LHCN-M2 (cell line): ENCODE results near the gene TRHDE. TPM values are rescaled to one million over a fixed set of nuclear protein-coding genes. Genes with fewer than 3 reads are reported as not detected.

ENCODE experiments used
- DNase-seq: peaks from one replicate; pipeline ENCODE4 v3.0.0-alpha.2; 2012; ENCODE audit warnings: low read depth
- polyA plus RNA-seq: library from polyadenylated mRNA; unstranded; fragments of >200 nt; gene quantifications from one replicate; pipeline ENCODE4 v1.2.1, GENCODE V29; 2012; ENCODE audit warnings: missing spikeins
- total RNA-seq: library from RNA; depleted of rRNA; stranded (reverse); fragments of >200 nt; gene quantifications from 2 replicates; pipeline ENCODE4 v1.2.3, GENCODE V29; 2014; rRNA removed

The TRHDE gene
- total RNA-seq = not detected in 2 replicates
- not detected for polyA plus RNA-seq

DNA sequence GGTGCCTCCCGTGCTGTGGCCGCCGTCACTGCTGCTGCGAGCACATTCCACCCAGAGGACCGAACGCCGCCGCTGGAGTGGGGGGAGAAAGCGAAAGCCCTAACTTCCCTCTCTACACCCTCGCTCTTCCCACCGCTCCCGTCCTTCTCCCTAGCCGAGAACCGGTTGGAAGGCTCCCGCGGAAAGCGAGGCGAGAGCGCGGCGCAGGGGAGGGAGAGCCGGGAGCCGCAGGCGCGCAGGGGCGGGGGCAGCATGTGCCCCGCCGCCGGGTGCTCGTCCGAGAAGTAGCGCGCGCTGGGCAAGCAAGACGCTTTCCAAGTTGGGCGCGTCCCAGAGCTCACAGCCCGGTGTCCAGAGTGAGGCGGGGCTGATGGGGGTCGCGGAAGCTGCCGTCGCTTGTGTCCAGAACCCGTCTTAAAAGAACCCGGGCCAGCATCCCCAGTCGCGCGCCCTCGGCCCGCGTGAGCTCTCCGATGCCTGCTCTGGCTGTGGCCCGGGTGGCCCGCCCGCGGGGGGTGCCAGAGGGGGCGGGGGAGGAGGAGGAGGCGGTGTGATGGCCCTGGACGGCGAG lies at the start of gene TRHDE:
Gene TRHDE, plus strand, starts transcription at position 280 of the 571 bp plus-strand sequence. Its CDS starts 274 bp downstream, at position 554.
- DNase-seq = no peak

DNA sequence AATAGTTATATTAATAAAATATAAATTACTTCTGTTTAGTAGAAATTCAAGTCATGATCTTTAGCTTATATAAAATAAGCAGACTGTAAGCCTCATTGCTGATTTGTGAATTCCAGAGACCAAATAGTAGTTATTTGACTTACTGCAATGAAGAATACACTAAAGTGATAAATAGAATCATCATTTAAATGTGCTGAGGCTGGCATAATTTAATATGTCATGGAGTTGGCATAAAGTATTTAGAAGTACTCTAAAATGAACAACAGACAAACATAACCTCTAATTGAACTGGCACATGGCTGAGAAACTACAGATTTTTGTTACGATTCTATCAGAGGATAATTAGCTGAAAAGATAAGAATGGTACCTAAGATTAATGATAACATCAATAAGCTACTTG lies 45.7 kb upstream of the TRHDE start:
- DNase-seq = no peak

DNA sequence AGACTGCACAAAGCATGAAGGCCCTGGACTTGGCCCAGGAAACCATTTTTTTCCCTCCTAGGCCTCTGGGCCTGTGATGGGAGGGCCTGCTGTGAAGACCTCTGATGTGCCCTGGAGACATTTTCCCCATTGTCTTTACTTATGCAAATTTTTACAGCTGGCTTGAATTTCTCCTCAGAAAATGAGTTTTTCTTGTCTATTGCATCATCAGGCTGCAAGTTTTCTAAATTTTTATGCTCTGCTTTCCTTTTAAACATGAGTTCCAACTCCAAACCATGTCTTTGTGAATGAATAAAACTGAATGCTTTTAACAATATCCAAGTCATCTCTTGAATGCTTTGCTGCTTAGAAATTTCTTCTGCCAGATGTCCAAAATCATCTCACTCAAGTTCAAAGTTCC lies 43.7 kb upstream of the TRHDE start:
- DNase-seq = no peak

- DNase-seq = no peak
These were observed 41.6 kb upstream of the TRHDE start for GRCh38 chr12:72230589-72230988.

DNA sequence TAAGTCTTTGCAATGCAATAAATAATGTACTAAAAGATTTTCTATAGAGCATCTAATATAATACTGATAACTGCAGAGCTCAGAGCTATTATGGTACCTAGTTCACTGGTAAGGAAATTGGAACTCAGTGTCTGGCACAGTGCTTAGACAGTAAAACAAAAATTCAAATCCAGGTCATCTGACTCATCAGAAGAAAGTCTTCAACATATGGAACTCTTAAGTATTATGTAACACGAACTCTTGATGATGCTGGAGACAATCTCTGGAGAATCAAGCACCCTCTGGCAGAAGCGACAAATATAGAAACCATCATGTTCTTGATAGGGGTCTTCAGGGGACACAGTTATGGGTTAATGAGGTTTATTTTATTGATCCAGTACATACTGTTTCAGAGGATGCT lies 37.3 kb upstream of the TRHDE start:
- DNase-seq = no peak

- DNase-seq = no peak
These were observed 36.0 kb upstream of the TRHDE start for GRCh38 chr12:72236071-72236705.

- no peak for DNase-seq
These were observed 30.6 kb upstream of the TRHDE start for GRCh38 chr12:72241552-72241951.

DNA sequence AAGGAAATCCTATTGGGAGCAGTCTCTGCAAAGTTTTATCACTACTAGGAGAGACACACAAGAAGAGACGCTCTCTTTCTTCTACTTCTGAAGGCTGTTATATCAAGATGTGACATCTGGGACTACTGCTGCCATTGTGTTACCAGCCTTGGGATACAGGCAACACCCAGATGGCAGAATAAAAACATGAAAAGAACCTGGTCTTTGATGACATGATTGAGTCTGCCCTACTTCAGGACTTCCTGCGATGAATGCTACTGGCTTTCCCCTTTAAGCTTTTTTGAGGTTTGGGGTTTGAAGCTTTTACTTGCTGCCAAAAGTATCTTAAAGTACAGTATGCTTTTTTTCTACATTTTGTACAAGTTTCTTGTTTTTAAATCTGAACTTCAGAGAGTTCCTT lies 29.2 kb upstream of the TRHDE start:
- DNase-seq = no peak

DNA sequence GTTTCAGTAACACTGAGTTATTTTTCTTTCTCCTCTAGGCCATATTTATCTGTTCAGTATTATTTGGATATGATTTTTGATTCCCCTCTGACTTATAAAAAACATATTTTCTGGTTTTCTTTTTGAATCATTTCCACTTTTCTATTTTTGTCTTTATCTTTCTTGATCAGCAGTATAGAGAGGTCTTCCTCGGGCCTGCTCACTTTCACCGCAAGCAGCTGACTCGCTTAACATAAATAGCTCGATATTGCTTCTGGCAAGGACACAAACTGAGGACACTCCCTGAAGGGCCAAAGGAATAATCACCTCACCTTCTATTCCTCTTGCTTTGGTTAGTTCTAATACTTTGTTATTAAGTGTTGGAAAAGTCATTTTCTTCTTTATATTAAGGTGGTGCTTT lies 25.8 kb upstream of the TRHDE start:
- DNase-seq = no peak

GRCh38 chr12:72250346-72250745 lies 21.8 kb upstream of the TRHDE start:
- no peak for DNase-seq

DNA sequence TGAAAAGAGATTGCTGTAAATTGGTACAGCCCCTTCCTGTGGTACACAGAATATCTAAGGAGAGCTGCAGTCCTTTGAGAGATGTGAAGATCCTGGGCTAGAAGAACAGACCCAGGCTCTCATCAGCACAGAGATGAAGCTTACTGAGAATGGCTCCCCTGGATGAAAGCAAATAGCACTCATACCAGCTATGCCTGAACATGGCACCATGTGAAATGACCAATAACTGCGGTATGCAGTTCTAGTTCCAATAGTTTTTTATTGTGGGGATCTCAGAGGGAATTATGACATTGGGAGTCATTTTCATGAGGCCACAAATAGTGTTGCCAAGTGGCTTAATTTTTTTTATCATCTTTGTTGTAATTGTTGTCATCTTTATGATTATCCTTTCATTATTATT lies 15.4 kb upstream of the TRHDE start:
- no peak for DNase-seq

DNA sequence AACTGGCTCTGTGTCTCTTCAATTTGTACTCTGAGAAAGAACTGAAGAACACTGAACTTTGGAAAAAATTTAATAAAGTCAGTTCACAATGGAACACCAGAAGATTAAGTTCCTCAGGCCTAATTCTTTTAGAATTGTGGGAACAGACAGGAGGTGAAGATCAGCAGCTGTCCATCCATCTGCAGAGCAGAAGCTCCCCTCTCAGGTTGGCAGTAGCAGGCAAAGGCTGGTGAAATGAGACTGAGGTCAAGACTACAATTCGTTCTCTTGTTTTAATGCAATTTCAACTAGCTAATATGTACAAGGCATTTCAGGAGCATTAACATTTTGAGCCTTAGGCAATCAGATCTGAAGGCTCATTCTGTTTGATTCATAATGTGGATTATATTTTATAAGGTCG lies 10.3 kb upstream of the TRHDE start:
- no peak for DNase-seq

DNA sequence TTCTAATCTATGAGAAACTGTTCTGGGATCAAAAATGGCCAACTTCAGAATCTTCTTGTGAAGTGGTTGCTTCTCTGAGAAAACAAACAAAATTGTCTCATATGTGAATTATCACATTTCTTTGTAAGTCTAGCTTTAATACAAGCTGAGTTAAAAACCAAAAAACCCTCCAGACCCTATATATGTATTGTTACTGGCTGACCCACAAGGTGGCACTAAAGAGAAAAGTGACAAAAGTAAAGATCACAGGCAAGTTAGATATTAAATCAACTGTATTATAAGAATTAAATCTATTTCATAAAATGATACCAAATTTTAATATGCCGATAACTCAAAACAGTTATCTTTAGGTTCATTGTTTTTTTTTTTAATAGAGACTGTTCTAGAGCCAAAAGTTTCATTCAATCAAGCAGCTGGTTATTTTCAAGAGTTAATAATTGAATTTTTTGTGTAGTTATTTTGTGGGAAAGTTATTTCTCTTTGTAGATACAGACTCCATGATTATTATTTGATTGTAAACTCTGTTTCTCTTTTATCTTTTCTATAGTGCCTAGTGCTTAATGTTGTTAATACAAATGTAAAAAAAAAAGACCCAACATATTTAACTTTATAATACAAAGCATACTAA lies 7.5 kb upstream of the TRHDE start:
- no peak for DNase-seq

DNA sequence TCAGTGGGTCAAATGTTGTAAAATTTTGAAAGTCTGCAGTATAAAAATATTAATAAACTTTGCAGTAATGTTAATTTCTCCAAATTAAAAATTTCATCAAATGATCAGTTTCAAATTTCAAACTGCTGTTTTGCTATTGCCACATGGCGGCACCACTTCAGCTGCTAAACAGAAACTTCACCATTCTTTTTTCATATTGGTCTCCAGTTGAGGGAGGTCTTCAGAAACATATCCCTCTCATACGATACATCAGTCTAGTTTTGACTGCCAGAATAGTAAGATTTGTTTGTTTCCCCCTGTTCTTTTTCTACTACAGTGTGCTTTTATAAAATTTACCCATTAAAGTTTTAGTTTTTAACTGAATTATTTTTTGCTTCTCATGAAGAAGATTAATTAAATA lies 4.2 kb upstream of the TRHDE start:
- no peak for DNase-seq

DNA sequence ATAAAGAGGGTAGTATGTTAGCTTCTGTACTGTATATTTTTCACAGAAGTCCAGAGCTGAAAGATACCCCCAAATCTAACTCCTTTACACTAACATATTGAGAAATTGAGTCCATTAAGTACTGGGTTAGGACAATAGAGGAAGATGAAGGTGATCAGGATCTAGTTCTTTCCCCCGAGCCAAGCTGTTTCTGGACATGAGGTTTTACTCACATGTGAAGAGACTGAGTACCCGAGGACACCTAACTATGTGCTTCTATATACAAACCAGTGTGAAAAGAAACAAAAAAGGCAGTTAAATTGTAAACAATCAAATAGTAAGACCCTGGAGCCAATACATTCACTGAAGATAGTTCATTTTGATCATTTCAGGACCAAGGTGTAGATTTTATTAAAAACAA lies 3.8 kb upstream of the TRHDE start:
- DNase-seq = no peak

- no peak for DNase-seq
These were observed 2.7 kb upstream of the TRHDE start for GRCh38 chr12:72269491-72269890.

- no peak for DNase-seq
These were observed 1.9 kb upstream of the TRHDE start for GRCh38 chr12:72270246-72270645.

DNA sequence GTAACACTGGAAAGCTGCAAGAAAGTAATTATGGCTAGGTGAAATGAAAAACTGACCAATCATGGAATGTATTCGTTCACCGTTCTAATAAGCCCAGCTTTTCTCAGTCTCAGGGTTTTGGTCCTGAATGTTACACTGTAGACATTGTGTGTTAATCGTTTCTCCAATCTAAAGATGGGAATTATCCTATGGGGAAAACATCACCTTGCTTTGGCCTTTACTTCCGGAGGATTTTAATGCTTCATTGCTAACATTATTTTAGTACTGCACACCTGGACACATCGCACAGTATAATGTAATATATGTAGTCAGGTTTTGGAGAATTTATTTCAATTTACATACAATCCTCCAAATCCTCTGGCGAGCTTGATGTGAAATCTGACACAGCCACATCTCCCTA lies 1.2 kb upstream of the TRHDE start:
- no peak for DNase-seq

GRCh38 chr12:72271451-72272090 lies 599 bp upstream of the TRHDE start:
- DNase-seq = no peak

DNA sequence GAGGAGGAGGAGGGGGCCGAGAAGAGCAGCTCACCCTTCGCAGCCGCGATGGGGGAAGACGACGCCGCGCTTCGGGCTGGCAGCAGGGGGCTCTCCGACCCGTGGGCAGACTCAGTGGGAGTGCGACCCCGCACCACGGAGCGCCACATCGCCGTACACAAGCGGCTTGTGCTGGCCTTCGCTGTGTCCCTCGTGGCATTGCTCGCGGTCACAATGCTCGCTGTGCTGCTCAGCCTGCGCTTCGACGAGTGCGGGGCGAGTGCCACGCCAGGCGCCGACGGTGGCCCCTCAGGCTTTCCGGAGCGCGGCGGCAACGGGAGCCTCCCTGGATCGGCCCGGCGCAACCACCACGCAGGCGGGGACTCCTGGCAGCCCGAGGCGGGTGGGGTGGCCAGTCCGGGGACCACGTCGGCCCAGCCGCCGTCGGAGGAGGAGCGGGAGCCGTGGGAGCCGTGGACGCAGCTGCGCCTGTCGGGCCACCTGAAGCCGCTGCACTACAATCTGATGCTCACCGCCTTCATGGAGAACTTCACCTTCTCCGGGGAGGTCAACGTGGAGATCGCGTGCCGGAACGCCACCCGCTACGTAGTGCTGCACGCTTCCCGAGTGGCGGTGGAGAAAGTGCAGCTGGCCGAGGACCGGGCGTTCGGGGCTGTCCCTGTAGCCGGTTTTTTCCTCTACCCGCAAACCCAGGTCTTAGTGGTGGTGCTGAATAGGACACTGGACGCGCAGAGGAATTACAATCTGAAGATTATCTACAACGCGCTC lies 745 bp downstream of the TRHDE start:
- no peak for DNase-seq

GRCh38 chr12:72273499-72273837 lies 1.3 kb downstream of the TRHDE start:
- no peak for DNase-seq

- no peak for DNase-seq
These were observed 1.7 kb downstream of the TRHDE start for GRCh38 chr12:72273851-72274351.
